Measurements from ENCODE around the gene ACADM. TPM values are rescaled to one million over a fixed set of nuclear protein-coding genes. Genes with fewer than 3 reads are reported as not detected.

Gene ACADM
- total and polyA plus RNA-seq, 2 of the 13 experiments (the other 11 are each of a cell fraction or from before 2014, with no cell fraction given), result 43.7 to 92.2 TPM

DNA sequence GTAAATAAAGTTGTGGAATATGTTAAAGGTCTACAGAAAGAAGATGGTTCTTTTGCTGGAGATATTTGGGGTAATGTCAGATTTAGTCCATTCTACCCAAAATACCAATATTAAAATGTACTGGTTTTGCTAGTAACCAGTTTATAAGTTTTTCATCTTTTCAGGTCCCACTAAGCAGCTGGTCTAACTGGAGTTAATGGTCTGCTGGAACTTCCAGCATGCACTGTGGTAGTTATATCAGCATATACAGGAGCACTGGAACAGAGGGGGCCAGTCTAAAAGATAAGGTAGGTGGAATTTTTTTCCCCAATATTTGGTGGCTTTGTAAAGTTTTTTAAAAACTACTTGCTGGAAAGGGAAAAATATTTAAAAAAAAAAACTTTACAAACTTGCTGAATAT, 65.5 kb downstream of the ACADM start (continued):
- TF ChIP-seq REPIN1 (CRISPR knock-in tag; IDR thresholded peaks at IDR 0.05; ENCODE audit: borderline replicate concordance, low read depth), result no peak

DNA sequence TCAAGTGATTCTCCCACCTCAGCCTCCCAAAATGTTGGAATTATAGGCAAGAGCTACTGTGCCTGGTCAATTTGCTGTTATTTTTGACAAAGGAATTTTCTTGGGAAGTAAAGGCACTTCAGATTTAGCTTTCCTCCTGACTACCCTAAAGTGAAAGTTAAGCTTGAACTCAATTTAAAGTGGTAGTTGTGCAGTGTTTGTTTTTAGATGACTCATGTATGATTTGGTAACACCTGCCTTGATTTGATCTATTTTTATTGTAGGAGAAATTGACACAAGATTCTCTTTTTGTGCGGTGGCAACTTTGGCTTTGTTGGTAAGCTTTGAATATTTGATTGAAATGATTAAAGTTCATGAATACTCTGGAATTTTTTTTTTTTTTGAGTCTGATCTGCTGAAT, 66.5 kb downstream of the ACADM start:
- H3K79me2 ChIP-seq (ENCODE audit: insufficient read depth, low read length), result peaks cover 62% of the 10 kb centered on the region
- in situ Hi-C loops (cut with HindIII; ENCODE audit: extremely low pct_ligation_motif_present, low pct_unique_long_range_greater_than_20kb), result no loop called here
- CTCF ChIA-PET (ENCODE audit: low intra/inter-chr PET ratio, low total read pairs), result no interaction called here
- TF ChIP-seq XRCC5 (optimal IDR thresholded peaks at IDR 0.05; ENCODE audit: low read length), result no peak
- TF ChIP-seq SCMH1 (CRISPR knock-in tag; IDR thresholded peaks at IDR 0.05; ENCODE audit: borderline replicate concordance), result no peak
- 0 out of 2 replicates have a peak, but pooled peaks have one; percentile 29 for TF ChIP-seq PAF1 (CRISPR knock-in tag; IDR thresholded peaks at IDR 0.05)
- TF ChIP-seq ZNF660 (CRISPR knock-in tag; IDR thresholded peaks at IDR 0.05; ENCODE audit: borderline replicate concordance, low read depth), result no peak
- 0 out of 2 replicates have a peak, but pooled peaks have one; percentile 19 for TF ChIP-seq POLR2AphosphoS5 (IDR thresholded peaks at IDR 0.05; ENCODE audit: low read depth, low read length)
- 0 out of 2 replicates have a peak, but pooled peaks have one; percentile 33 for TF ChIP-seq ARID3A (IDR thresholded peaks at IDR 0.05; ENCODE audit: low read depth, low read length)
- no peak for TF ChIP-seq ZNF713 (CRISPR knock-in tag; IDR thresholded peaks at IDR 0.05)
- TF ChIP-seq BCL6 (CRISPR knock-in tag; IDR thresholded peaks at IDR 0.05), result no peak
- TF ChIP-seq SP1 (IDR thresholded peaks at IDR 0.05), result no peak
- no peak for TF ChIP-seq SP1 (CRISPR knock-in tag; IDR thresholded peaks at IDR 0.05)
- no peak for TF ChIP-seq TEAD2 (CRISPR knock-in tag; IDR thresholded peaks at IDR 0.05)
- TF ChIP-seq HDAC2 (CRISPR knock-in tag; IDR thresholded peaks at IDR 0.05), result no peak
- peak; percentile 36; the same call in 1 of the 2 replicates for TF ChIP-seq FOSL1 (CRISPR knock-in tag; IDR thresholded peaks at IDR 0.05; ENCODE audit: borderline replicate concordance)
- TF ChIP-seq, protein P1, sequence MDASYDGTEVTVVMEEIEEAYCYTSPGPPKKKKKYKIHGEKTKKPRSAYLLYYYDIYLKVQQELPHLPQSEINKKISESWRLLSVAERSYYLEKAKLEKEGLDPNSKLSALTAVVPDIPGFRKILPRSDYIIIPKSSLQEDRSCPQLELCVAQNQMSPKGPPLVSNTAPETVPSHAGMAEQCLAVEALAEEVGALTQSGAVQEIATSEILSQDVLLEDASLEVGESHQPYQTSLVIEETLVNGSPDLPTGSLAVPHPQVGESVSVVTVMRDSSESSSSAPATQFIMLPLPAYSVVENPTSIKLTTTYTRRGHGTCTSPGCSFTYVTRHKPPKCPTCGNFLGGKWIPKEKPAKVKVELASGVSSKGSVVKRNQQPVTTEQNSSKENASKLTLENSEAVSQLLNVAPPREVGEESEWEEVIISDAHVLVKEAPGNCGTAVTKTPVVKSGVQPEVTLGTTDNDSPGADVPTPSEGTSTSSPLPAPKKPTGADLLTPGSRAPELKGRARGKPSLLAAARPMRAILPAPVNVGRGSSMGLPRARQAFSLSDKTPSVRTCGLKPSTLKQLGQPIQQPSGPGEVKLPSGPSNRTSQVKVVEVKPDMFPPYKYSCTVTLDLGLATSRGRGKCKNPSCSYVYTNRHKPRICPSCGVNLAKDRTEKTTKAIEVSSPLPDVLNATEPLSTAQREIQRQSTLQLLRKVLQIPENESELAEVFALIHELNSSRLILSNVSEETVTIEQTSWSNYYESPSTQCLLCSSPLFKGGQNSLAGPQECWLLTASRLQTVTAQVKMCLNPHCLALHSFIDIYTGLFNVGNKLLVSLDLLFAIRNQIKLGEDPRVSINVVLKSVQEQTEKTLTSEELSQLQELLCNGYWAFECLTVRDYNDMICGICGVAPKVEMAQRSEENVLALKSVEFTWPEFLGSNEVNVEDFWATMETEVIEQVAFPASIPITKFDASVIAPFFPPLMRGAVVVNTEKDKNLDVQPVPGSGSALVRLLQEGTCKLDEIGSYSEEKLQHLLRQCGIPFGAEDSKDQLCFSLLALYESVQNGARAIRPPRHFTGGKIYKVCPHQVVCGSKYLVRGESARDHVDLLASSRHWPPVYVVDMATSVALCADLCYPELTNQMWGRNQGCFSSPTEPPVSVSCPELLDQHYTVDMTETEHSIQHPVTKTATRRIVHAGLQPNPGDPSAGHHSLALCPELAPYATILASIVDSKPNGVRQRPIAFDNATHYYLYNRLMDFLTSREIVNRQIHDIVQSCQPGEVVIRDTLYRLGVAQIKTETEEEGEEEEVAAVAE (CRISPR knock-in tag; IDR thresholded peaks at IDR 0.05; ENCODE audit: borderline replicate concordance), result no peak
- TF ChIP-seq HMGA1 (CRISPR knock-in tag; conservative IDR thresholded peaks at IDR 0.05), result no peak
- peak; percentile 46; the same call in 1 of the 2 replicates for TF ChIP-seq RBFOX2 (IDR thresholded peaks at IDR 0.05; ENCODE audit: low read depth, low read length)
- no peak for TF ChIP-seq ZBTB37 (CRISPR knock-in tag; IDR thresholded peaks at IDR 0.05)

More for the DNA sequence above, 66.5 kb downstream of the ACADM start:
- no peaks in the 10 kb centered on the region; a peak in 1 of 5 replicates for H3K27me3 ChIP-seq (ENCODE audit: control insufficient read depth in 1 of 2, insufficient read depth in 2 of 2, low read length in 2 of 2)
- H3K36me3 ChIP-seq (replicated peaks in 1 of 2; ENCODE audit: control insufficient read depth in 1 of 2, insufficient read depth in 2 of 2, low read length in 2 of 2), result peaks cover 8 to 63% of the 10 kb centered on the region in 2 experiments
- H2AFZ ChIP-seq (ENCODE audit: low read length), result no peak overlapping the region
- POLR2A ChIA-PET, result interaction anchor here (1.1 kb wide), 1 partner anchor 67 kb away, joined by 3 read pairs; no protein-coding TSS in a partner anchor
- no peak for ATAC-seq
- peak overlapping the region in 1 of 3 experiments; percentile 29; a peak in 1 of 6 replicates for H3K4me3 ChIP-seq (replicated peaks in 1 of 3; ENCODE audit: insufficient read depth in 1 of 3, low read depth in 2 of 3, low read length in 3 of 3)
- 85% methylated on average over 1 of the region's 1 CpG for WGBS (ENCODE audit: low lambda C conversion rate)
- peaks cover 46% of the 10 kb centered on the region for H3K4me1 ChIP-seq (ENCODE audit: insufficient read depth, low read length)
- no peaks in the 10 kb centered on the region for H3K9me3 ChIP-seq (ENCODE audit: low read length)
- DNase-seq (ENCODE audit: low spot score), result no peak
- intact Hi-C loops (cut with micrococcal nuclease; ENCODE audit: unreplicated experiment), result loop anchor here (5.0 kb wide), 1 partner anchor 524 kb away; no protein-coding TSS in a partner anchor
- no TSS peak for BruUV-seq (replicated peaks)
- peak overlapping the region; percentile 18 for H3K27ac ChIP-seq (ENCODE audit: extremely low read length, insufficient read depth, low read length)
- no peak for FAIRE-seq
- peak overlapping the region; percentile 83 for H3K4me2 ChIP-seq (ENCODE audit: low read depth, low read length)
- peaks cover 86% of the 10 kb centered on the region for H4K20me1 ChIP-seq (ENCODE audit: insufficient read depth, low read length)
- H3K9ac ChIP-seq (ENCODE audit: insufficient read depth, low read depth, low read length), result no peak overlapping the region
